Dermis blood vessel endothelial cell (primary cell): Measurements from ENCODE around the gene SCIMP. TPM values are rescaled to one million over a fixed set of nuclear protein-coding genes. Genes with fewer than 3 reads are reported as not detected.
"Not testable (repeated sequence)": the region's sequence is repeated elsewhere in the genome, so short reads cannot be mapped to it uniquely, and the experiment has no call there.

Source experiments
- DNase-seq: peaks from one replicate; pipeline ENCODE4 v3.0.0; 2010
- total RNA-seq: library from RNA; depleted of rRNA; stranded (reverse); fragments of >200 nt; gene quantifications from 2 replicates; pipeline ENCODE4 v1.2.3, GENCODE V29; 2014

SCIMP gene
- total RNA-seq, 1 donor from 2014 or later: not detected

DNA sequence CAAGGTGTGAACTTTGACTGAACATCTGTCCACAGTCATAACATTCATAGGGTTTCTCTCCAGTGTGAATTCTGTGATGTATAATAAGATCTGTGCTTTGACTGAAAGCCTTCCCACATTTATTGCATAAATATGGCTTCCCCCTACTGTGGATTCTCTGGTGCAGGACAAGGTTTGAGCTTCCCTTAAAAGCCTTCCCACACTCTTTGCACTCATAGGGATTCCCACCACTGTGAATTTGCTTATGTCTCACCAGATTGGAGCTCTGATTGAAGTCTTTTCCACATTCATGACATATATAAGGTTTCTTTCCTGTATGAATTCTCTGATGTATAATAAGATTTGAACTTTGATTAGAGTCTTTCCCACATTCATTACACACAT lies 51.3 kb downstream of the SCIMP start:
- DNase-seq: no peak

DNA sequence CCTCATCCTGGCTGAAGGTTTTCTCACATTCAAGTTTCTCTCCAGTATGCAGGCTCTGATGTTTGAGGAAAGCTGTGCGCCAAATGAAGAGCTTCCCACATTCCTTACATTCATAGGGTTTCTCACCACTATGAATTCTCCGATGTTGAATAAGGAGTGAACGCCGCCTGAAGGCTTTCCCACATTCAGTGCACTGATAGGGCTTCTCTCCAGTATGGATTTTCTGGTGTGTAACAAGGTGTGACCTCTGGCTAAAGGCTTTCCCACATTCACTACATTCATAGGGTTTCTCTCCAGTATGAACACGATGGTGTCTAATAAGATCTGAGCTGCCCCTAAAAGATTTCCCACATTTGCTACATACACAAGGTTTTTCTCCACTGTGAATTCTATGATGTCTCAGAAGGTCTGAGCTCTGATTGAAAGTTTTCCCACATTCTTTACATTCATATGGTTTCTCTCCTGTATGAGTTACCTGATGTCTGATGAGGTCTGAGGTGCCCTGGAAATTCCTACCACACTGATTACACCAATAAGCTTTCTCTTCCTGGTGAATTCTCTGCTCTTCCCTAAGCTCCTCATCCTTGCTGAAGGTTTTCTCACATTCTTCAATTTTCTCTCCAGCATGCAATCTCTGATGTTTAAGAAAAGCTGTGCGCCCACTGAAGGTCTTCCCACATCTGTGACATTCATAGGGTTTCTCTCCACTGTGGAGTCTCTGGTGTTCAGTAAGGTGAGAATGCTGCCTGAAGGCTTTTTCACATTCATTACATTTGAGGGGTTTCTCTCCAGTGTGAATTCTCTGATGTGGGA lies 51.9 kb downstream of the SCIMP start:
- no peak for DNase-seq

GRCh38 chr17:5181509-5182305 lies 53.0 kb downstream of the SCIMP start:
- no peak for DNase-seq

DNA sequence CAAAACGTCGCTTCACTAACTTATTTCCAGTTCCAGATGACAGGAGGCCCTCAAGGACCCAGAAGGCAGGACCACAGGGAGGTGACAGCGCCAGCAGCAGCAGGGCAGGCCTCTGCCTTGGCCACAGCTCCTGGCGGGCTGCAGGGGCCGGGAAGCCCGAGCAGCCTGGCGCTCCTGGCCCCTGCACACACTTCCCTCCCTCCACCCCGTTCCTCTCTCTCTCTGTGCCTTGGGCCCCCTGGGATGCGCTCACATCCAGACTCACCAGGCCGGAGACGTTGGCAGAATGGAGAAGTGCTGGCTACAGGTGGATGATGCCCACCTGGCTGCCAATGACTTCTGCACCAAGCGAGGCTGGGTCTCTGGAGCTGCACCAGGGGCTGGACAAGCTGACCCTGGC lies 55.7 kb downstream of the SCIMP start:
- no peak for DNase-seq

GRCh38 chr17:5175027-5175426 lies 59.6 kb downstream of the SCIMP start:
- not testable (repeated sequence) for DNase-seq

- not testable (repeated sequence) for DNase-seq
These were observed 68.7 kb downstream of the SCIMP start for GRCh38 chr17:5165791-5166564.

DNA sequence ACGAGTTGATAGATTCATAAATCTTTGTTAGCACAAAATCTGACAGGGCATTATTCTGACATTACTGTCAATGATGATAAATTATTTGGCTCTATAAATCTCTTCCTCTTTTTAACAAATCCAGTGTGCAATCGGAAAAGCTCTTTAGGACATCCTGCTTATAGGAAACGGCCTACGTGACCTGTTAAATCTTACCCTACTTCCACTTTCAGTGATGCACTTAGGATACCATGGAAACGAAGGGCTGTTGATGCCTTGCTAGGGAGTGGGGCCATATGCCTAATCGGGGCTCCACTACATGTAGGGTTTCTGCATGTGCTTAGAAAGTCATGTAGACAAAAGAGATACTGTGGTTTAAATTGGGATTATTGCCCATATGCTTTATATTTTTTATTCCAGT lies 70.2 kb downstream of the SCIMP start:
- DNase-seq: no peak

GRCh38 chr17:5161793-5162192 lies 72.9 kb downstream of the SCIMP start:
- DNase-seq: not testable (repeated sequence)

DNA sequence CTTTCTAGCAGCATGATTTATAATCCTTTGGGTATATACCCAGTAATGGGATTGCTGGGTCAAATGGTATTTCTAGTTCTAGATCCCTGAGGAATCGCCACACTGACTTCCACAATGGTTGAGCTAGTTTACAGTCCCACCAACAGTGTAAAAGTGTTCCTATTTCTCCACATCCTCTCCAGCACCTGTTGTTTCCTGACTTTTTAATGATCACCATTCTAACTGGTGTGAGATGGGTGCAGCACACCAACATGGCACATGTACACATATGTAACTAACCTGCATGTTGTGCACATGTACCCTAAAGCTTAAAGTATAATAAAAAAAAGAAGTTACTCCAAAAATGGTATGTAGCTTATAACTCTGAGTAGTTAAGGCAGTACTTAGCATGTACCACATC lies 74.0 kb downstream of the SCIMP start:
- not testable (repeated sequence) for DNase-seq

Other genes starting within 250 kb of the SCIMP start
- 4.9 and 11.4 TPM in 2 replicates for gene CAMTA2, start 247.2 kb downstream of the SCIMP start, total RNA-seq
- gene INCA1, start 237.3 kb downstream of the SCIMP start, total RNA-seq: 0.33 and 0.34 TPM in 2 replicates
- gene KIF1C, start 236.9 kb downstream of the SCIMP start, total RNA-seq: 105 and 189 TPM in 2 replicates
- gene SLC52A1, start 199.4 kb downstream of the SCIMP start, total RNA-seq: 0.17 and 0.47 TPM in 2 replicates
- 1.9 and 2.0 TPM in 2 replicates for gene ZFP3, start 156.4 kb downstream of the SCIMP start, total RNA-seq
- 6.2 and 6.3 TPM in 2 replicates for gene ZNF232, start 123.0 kb downstream of the SCIMP start, total RNA-seq
- 0.05 TPM in 1 of 2 replicates, not detected in the other for gene USP6, start 118.8 kb downstream of the SCIMP start, total RNA-seq
- 3.4 and 4.8 TPM in 2 replicates for gene ZNF594, start 43.0 kb downstream of the SCIMP start, total RNA-seq
- gene RABEP1, start 47.4 kb upstream of the SCIMP start, total RNA-seq: 53.9 and 72.3 TPM in 2 replicates
- gene NUP88, start 184.8 kb upstream of the SCIMP start, total RNA-seq: 99.9 and 106 TPM in 2 replicates
- 29.1 and 55.6 TPM in 2 replicates for gene RPAIN, start 185.3 kb upstream of the SCIMP start, total RNA-seq
- 246 and 318 TPM in 2 replicates for gene C1QBP, start 204.3 kb upstream of the SCIMP start, total RNA-seq
- gene DHX33, start 234.1 kb upstream of the SCIMP start, total RNA-seq: 11.1 and 23.5 TPM in 2 replicates